ENCODE results near the gene GFI1B.

GRCh38 chr9:133004999-133005760 lies 26.7 kb downstream of the GFI1B start:
- TF ChIP-seq CTCF (conservative IDR thresholded peaks at IDR 0.05; ENCODE audit: low read depth, low read length) (no peak), EZH2 (IDR thresholded peaks at IDR 0.05; ENCODE audit: borderline replicate concordance, low read depth, low read length, poor library complexity, severe bottlenecking) (no peak)

Measured in A673 (cell line).